ENCODE measurements around the gene LATS2. TPM values are rescaled to one million over a fixed set of nuclear protein-coding genes. Genes with fewer than 3 reads are reported as not detected.

LATS2 gene
- total and polyA plus RNA-seq, 3 donors from 2014 or later = 35.6 to 40.2 (median 36.5) TPM

DNA sequence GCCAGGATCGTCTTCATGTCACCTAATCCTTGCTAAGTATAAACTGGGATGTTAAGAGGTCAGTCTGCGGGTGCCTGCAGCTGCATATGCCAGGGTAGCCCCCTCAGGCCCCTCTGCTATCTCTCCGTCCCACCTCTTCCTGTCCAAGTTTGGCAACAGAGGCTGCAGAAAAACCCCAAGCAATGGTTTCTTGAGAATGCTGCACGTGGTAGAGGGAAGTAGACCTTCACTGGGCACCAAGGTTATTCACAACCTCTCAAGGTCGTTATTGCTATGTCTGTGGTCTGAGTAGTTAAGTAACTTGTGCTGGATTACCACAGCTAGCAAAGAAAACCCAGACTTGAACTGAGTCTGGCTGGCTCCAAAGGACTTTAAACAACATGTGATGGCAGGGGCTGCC is 81.0 kb downstream of the LATS2 start:
- DNase-seq = no peak
- intact Hi-C loops (cut with DNase I; ENCODE audit: low total_unique reads) = no loop called here
- no peak overlapping the region for H3K4me3 ChIP-seq
- H3K4me1 ChIP-seq = no peaks in the 10 kb centered on the region
- no peaks in the 10 kb centered on the region for H3K36me3 ChIP-seq (ENCODE audit: low read depth, missing control alignments)
- TF ChIP-seq POLR2A (IDR thresholded peaks at IDR 0.05) (no peak), CTCF (IDR thresholded peaks at IDR 0.05) (no peak)
- no peaks in the 10 kb centered on the region for H3K9me3 ChIP-seq
- no peak overlapping the region for H3K27ac ChIP-seq
- 55 to 75% methylated on average over 5 of the region's 5 CpGs for WGBS, 2 donors
- no peaks in the 10 kb centered on the region for H3K27me3 ChIP-seq

DNA sequence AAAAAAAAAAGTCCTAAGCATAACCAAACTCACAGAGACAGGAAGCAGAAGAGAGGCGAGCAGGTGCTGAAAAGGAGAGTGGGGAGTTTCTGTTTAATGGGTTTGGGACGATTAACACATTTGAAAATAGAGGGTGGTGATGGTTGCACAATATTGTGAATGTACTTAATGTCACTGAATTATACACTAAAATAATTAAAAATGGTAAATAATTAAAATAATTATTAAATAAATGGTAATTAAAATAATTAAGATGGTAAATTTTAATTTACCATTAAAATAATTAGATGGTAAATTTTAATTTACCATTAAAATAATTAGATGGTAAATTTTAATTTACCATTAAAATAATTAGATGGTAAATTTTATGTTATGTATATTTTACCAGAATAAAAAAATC is 84.0 kb downstream of the LATS2 start:
- no peaks in the 10 kb centered on the region for H3K36me3 ChIP-seq (ENCODE audit: low read depth, missing control alignments)
- intact Hi-C loops (cut with DNase I; ENCODE audit: low total_unique reads) = no loop called here

DNA sequence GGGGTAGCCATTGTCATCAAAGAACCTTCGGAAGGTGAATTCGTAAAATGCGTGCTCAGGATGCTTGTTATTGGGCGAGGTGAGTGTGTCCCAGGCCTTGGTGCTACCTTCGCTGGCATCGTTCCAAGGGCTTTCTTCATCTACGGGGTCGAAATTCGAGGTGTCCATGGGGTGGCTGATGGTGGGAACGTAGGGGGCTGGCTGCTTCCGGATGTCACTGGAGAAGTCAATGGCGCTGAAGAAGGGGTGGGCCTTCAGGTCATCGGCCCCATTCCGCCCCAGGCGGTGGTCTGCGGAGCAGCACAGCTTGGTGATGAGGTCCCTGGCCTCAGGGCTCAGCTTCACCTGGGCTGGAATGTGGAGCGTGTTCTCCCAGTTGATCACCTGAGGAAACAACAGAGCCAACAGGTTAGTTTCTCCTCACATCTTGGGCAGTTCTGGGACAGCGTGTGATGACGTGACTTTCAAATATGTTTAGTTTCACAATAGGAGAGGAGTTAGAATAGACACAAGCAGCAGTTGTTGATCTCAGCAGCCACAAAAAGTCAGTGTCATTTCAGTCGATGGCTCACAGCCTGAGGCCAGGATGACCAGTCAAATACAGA is 86.3 kb downstream of the LATS2 start:
- Histone ChIP-seq H3K36me3 (ENCODE audit: low read depth, missing control alignments) (no peaks in the 10 kb centered on the region), H3K9me3 (no peaks in the 10 kb centered on the region), H3K4me3 (no peak overlapping the region), H3K27ac (no peak overlapping the region), H3K27me3 (no peaks in the 10 kb centered on the region), H3K4me1 (no peaks in the 10 kb centered on the region)
- 91 to 95% methylated on average over 19 to 20 of the region's 20 CpGs for WGBS, 2 donors
- DNase-seq = no peak
- intact Hi-C loops (cut with DNase I; ENCODE audit: low total_unique reads) = no loop called here
- TF ChIP-seq CTCF (IDR thresholded peaks at IDR 0.05) = no peak

More for the DNA sequence above, 84.0 kb downstream of the LATS2 start:
- H3K27me3 ChIP-seq = no peaks in the 10 kb centered on the region
- H3K4me1 ChIP-seq = no peaks in the 10 kb centered on the region
- 98% methylated on average over 2 of the region's 2 CpGs for WGBS, 2 donors
- TF ChIP-seq POLR2A (IDR thresholded peaks at IDR 0.05) (no peak), CTCF (IDR thresholded peaks at IDR 0.05) (no peak)
- H3K4me3 ChIP-seq = no peak overlapping the region
- DNase-seq = no peak
- H3K9me3 ChIP-seq = no peaks in the 10 kb centered on the region
- no peak overlapping the region for H3K27ac ChIP-seq

GRCh38 chr13:20973886-20974425 is 87.4 kb downstream of the LATS2 start:
- TF ChIP-seq POLR2A (IDR thresholded peaks at IDR 0.05) (no peak), CTCF (IDR thresholded peaks at IDR 0.05) (no peak)
- H3K9me3 ChIP-seq = no peaks in the 10 kb centered on the region
- DNase-seq = no peak
- no peak overlapping the region for H3K4me3 ChIP-seq
- intact Hi-C loops (cut with DNase I; ENCODE audit: low total_unique reads) = no loop called here
- WGBS, 2 donors = 86 to 88% methylated on average over 8 of the region's 8 CpGs
- no peaks in the 10 kb centered on the region for H3K27me3 ChIP-seq
- no peaks in the 10 kb centered on the region for H3K4me1 ChIP-seq
- H3K36me3 ChIP-seq (ENCODE audit: low read depth, missing control alignments) = no peaks in the 10 kb centered on the region
- H3K27ac ChIP-seq = no peak overlapping the region

DNA sequence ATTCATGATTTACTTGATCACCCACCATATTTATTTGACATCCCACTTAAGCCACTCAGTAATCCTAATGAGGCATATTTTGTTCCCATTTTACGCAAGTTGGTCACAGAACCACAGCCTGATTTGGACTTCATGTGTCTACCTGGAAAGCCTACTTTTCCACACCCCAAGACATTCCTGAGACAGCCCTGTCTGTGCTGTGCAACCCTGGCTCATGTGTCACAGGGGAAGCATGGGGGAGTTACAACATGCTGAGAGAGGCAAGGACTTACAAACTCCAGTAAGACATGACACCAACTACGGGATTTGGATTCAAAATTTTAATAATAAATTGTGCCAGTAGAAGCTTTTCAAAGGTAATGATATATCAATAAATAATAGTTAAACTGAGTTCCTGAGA is 88.7 kb downstream of the LATS2 start:
- H3K36me3 ChIP-seq (ENCODE audit: low read depth, missing control alignments) = no peaks in the 10 kb centered on the region
- H3K27ac ChIP-seq = no peak overlapping the region
- H3K4me3 ChIP-seq = no peak overlapping the region
- intact Hi-C loops (cut with DNase I; ENCODE audit: low total_unique reads) = no loop called here
- H3K27me3 ChIP-seq = no peaks in the 10 kb centered on the region
- H3K4me1 ChIP-seq = no peaks in the 10 kb centered on the region
- no peaks in the 10 kb centered on the region for H3K9me3 ChIP-seq
- DNase-seq = no peak
- no peak for TF ChIP-seq POLR2A (IDR thresholded peaks at IDR 0.05)
- no peak for TF ChIP-seq CTCF (IDR thresholded peaks at IDR 0.05)
- WGBS, 2 donors = 90 to 100% methylated on average over 2 of the region's 2 CpGs

All from testis (tissue), 3 donors.